GM18951 (cell line): Measurements from ENCODE around the gene TTYH3.

Experiments used
- POLR2A ChIP-seq: IDR thresholded peaks from 4 replicates; pipeline ENCODE4 v1.6.1; 2011; ENCODE audit warnings: mild to moderate bottlenecking; ENCODE audit not compliant: insufficient read length, insufficient read depth; ENCODE audit errors: extremely low read depth
- in situ Hi-C: fragments of 300-500 bp; cut with MboI; formaldehyde crosslinking; loops from one replicate; pipeline ENCODE4 v1.12.0; 2022; ENCODE audit warnings: low sequenced_read_pairs, mixed read lengths, inconsistent platforms; ENCODE audit not compliant: unreplicated experiment

TTYH3 gene

GRCh38 chr7:2614631-2615330 is 17.0 kb upstream of the TTYH3 start:
- TF ChIP-seq POLR2A, result no peak
- in situ Hi-C loops, result no loop called here

- no peak for TF ChIP-seq POLR2A
- in situ Hi-C loops, result no loop called here
Observed at GRCh38 chr7:2616387-2617324, 15.1 kb upstream of the TTYH3 start.

- no peak for TF ChIP-seq POLR2A
- in situ Hi-C loops, result no loop called here
Observed at GRCh38 chr7:2617325-2617905, 14.4 kb upstream of the TTYH3 start.

- TF ChIP-seq POLR2A, result no peak
- in situ Hi-C loops, result no loop called here
Observed at GRCh38 chr7:2619116-2619515, 12.7 kb upstream of the TTYH3 start.

- in situ Hi-C loops, result no loop called here
Observed at GRCh38 chr7:2621061-2621828, 10.5 kb upstream of the TTYH3 start.

GRCh38 chr7:2621948-2622640 is 9.7 kb upstream of the TTYH3 start:
- no peak for TF ChIP-seq POLR2A
- in situ Hi-C loops, result no loop called here

More at GRCh38 chr7:2621061-2621828, 10.5 kb upstream of the TTYH3 start:
- no peak for TF ChIP-seq POLR2A

GRCh38 chr7:2622869-2623697 is 8.7 kb upstream of the TTYH3 start:
- in situ Hi-C loops, result no loop called here
- TF ChIP-seq POLR2A, result no peak

- TF ChIP-seq POLR2A, result no peak
- in situ Hi-C loops, result no loop called here
Observed at GRCh38 chr7:2623698-2624014, 8.1 kb upstream of the TTYH3 start.

GRCh38 chr7:2624293-2624886 is 7.4 kb upstream of the TTYH3 start:
- in situ Hi-C loops, result no loop called here
- no peak for TF ChIP-seq POLR2A

GRCh38 chr7:2626498-2627117 is 5.2 kb upstream of the TTYH3 start:
- in situ Hi-C loops, result no loop called here
- TF ChIP-seq POLR2A, result no peak
